DND-41 (cell line): Measurements from ENCODE around the gene CFAP77.

Experiments
- EZH2 ChIP-seq: IDR thresholded peaks from 3 replicates; pipeline ENCODE4 v1.6.1; 2012; ENCODE audit warnings: borderline replicate concordance, low read depth, mild to moderate bottlenecking, moderate library complexity, low read length, inconsistent platforms; ENCODE audit not compliant: severe bottlenecking
- TF ChIP-seq, protein P1 (sequence below): IDR thresholded peaks from 2 replicates; pipeline ENCODE4 v1.5.1; 2012; ENCODE audit warnings: borderline replicate concordance, low read length, moderate library complexity, mild to moderate bottlenecking; ENCODE audit not compliant: poor library complexity, severe bottlenecking; ENCODE audit errors: extremely low read depth

DNA sequence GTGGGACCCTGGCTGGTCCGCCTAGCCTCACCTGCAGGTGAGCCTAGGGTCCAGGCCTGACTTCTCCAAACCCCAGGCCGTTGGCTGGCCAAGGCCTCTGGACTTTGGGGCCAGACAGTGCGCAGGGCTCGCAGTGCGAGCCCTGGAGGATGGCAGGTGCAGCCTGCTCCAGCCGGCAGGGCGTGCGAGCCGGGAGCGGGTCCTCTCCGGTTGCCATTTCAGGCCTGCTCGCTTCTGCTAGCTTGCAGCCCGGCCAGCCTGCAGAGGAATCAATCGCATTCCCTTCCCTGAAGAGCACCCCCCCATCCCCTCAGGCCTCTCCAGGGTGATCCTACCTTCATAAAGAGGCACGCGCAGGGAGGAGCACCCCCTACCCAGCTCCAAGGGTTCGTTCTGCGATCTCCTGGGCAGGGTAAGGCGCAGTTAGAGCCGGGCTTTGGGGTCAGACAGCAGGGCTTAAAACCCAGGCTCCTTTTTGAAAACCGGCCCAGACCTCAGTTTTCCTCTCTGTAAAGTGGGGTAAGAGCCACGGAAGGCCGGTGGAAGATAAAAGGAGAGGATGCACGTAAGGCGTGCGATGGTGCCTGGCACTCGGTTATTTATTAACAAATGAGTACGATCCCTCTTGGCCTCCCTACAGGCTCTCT lies 178.6 kb downstream of the CFAP77 start:
- TF ChIP-seq, protein P1, sequence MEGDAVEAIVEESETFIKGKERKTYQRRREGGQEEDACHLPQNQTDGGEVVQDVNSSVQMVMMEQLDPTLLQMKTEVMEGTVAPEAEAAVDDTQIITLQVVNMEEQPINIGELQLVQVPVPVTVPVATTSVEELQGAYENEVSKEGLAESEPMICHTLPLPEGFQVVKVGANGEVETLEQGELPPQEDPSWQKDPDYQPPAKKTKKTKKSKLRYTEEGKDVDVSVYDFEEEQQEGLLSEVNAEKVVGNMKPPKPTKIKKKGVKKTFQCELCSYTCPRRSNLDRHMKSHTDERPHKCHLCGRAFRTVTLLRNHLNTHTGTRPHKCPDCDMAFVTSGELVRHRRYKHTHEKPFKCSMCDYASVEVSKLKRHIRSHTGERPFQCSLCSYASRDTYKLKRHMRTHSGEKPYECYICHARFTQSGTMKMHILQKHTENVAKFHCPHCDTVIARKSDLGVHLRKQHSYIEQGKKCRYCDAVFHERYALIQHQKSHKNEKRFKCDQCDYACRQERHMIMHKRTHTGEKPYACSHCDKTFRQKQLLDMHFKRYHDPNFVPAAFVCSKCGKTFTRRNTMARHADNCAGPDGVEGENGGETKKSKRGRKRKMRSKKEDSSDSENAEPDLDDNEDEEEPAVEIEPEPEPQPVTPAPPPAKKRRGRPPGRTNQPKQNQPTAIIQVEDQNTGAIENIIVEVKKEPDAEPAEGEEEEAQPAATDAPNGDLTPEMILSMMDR = no peak
- TF ChIP-seq EZH2 = no peak
